Measurements from ENCODE around the gene PDE4B.

Gene PDE4B

DNA sequence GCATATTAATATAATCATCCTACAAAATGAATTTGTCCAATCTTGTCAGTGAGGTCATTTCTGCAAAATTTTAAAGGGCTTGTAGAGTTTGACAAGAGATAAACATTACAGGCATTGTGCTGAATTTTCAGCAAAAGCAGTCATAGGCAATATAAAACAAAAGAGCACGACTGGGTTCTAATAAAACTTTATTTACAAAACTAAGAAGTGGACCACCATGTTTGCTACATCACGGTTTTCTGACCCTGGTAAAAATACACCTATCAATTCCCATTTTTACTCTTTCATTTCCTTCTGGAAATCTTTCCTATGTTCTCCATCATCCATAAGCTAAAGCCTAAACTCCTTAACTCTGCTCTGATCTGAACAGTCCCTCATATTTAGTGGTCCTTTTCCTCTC is 511.4 kb downstream of the PDE4B start:
- TF ChIP-seq, protein P1, sequence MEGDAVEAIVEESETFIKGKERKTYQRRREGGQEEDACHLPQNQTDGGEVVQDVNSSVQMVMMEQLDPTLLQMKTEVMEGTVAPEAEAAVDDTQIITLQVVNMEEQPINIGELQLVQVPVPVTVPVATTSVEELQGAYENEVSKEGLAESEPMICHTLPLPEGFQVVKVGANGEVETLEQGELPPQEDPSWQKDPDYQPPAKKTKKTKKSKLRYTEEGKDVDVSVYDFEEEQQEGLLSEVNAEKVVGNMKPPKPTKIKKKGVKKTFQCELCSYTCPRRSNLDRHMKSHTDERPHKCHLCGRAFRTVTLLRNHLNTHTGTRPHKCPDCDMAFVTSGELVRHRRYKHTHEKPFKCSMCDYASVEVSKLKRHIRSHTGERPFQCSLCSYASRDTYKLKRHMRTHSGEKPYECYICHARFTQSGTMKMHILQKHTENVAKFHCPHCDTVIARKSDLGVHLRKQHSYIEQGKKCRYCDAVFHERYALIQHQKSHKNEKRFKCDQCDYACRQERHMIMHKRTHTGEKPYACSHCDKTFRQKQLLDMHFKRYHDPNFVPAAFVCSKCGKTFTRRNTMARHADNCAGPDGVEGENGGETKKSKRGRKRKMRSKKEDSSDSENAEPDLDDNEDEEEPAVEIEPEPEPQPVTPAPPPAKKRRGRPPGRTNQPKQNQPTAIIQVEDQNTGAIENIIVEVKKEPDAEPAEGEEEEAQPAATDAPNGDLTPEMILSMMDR (IDR thresholded peaks at IDR 0.05): no peak
- Histone ChIP-seq H3K27ac (no peak overlapping the region), H3K4me3 (no peak overlapping the region)
- no peak for DNase-seq (ENCODE audit: low spot score)

DNA sequence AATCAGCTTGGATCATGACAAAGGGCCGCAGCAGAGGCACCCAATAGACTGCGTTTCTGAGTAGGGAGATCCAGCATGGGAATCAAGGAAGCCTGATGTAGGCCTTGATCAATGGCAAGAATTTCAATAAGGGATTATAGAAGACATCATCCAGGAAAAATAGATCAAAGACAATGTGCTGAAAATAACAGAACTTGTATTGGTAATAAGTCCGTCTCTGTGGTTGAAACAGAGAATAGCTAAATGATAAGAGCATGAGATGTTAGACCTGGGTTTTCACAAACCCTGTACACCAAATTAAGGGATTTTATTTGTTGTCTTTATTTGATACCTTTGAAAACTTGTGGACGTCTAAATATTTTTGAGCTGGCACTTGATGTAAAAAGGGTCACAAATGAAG is 513.2 kb downstream of the PDE4B start:
- H3K4me3 ChIP-seq: no peak overlapping the region
- no peak for DNase-seq (ENCODE audit: low spot score)
- TF ChIP-seq, protein P1 (IDR thresholded peaks at IDR 0.05): no peak
- H3K27ac ChIP-seq: no peak overlapping the region

DNA sequence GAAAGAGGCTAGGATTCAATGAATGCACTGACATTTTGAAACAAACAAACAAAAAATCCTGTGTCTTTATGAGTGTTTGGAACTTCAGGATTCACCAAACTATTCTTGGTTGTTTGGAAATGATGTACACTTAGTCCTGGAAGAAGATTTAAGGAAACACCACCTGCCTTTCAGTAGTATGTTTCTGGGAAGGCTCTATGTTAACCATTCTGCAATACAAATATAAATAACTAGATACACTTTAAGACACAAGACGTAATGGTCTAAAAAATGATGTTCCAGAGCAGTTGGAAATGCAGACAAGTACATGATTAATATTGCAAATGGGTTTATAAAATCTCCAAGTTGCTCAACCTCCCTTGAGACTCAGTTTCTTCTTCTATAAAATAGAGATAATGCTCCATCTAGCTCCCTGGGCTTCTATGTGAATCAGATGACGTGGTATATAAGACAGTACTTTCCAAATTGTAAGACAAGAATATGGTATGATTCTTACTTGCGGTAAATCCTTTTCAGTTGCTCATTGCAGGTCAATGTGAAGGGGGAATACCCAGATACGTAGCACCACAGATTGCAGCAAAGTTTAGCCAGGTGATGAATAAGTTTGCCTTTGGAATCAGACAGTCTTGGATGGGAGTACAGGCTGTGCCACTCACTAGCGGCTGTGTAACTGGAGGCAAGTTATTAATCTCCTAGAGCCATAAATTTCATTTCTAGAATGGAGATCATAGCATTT is 516.5 kb downstream of the PDE4B start:
- no peak overlapping the region for H3K27ac ChIP-seq
- no peak overlapping the region for H3K4me3 ChIP-seq
- TF ChIP-seq, protein P1 (IDR thresholded peaks at IDR 0.05): no peak
- DNase-seq (ENCODE audit: low spot score): no peak

DNA sequence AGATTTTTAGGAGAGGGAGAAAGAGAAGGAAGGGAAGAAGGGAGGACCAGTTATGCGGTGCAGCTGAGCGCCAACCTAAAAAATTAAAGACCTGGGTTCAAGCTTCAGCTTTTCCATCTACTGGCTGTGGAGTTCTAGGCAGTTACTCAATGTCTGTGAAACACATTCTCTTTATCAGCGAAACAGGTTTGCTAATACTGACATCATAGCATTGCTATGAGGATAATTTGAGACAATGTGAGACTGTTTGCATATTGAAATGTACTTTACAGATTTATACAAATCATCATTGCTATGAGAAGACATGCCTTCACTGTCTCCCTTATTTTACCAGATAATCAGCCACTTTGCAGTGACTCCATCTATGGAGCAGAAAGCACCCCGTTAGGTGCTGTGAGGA is 518.4 kb downstream of the PDE4B start:
- no peak for DNase-seq (ENCODE audit: low spot score)
- H3K27ac ChIP-seq: no peak overlapping the region
- TF ChIP-seq, protein P1 (IDR thresholded peaks at IDR 0.05): no peak
- no peak overlapping the region for H3K4me3 ChIP-seq

DNA sequence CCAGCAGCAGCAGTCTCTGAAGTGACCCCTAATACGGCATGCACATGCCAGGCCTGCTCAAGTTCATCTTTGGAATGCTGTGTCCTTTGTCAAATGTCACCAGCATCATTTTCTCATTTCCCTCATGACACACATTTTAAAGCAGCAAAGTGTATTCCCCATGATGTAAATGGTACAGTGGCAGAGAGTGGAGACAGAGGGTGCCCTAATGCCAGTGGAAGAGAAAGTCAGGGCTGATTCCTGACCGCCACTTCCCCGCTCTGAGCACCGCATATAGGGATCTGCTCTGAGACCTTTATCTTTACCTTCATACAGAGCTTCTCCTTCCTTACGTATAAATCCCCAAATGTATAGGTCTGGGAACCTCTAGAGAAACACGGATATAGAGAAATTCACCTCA is 518.9 kb downstream of the PDE4B start:
- Histone ChIP-seq H3K4me3 (no peak overlapping the region), H3K27ac (no peak overlapping the region)
- TF ChIP-seq, protein P1 (IDR thresholded peaks at IDR 0.05): no peak
- DNase-seq (ENCODE audit: low spot score): no peak

DNA sequence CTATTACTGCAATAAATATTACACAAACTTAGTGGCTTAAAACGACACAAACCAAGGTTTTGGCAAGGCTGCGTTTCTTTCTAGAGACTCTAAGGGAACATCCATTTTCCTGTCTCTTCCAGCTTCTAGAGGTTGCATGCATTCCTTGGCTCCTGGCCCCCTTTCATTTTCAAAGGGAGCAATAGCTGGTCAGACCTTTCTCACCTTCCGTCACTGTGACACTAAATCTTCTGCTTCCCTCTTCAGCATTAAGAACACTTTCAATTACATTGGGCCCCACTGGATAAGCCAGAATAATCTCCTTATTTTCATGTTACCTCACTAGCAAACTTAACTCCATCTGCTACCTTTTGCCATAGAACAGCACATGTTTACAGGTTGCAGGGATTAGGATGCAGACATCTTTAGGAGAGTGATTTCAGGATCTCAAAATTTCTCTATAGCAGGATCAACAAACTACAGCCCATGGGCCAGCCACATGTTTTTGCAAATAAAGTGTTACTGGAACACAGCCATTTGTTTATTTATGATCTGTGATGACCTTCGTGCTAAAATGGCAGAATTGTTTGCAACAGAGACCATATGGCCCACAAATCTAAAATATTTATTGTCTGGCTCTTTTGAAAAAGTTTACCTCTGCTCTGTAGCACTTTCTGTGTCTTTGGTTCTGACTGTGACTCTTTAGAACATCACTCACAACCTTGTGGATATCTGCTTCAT is 519.7 kb downstream of the PDE4B start:
- no peak overlapping the region for H3K4me3 ChIP-seq
- no peak for DNase-seq (ENCODE audit: low spot score)
- TF ChIP-seq, protein P1 (IDR thresholded peaks at IDR 0.05): no peak
- no peak overlapping the region for H3K27ac ChIP-seq

DNA sequence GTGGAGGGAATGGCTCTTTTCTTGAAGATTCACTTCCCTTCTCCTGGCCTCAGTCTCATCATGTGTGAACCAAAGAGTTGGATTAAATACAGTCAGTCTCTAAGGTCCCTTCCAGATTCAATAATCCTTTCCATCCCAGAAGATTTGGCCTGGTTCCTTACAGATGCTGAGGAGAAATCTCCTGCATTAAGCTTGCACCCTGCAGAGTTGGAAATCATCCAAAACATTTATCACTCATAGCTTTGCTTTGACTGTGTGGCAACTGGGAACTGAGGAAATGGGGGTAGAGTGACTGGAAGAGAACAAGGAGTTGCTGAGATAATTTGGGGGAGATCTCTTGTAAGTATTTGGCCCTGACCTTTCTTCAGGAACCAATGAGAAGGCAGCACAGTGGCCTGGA is 520.7 kb downstream of the PDE4B start:
- TF ChIP-seq, protein P1 (IDR thresholded peaks at IDR 0.05): no peak
- H3K4me3 ChIP-seq: no peak overlapping the region
- DNase-seq (ENCODE audit: low spot score): no peak
- H3K27ac ChIP-seq: no peak overlapping the region

Data from coronary artery (tissue), 2 donors.